Testis (tissue), 3 donors: Measurements from ENCODE around the gene ALG2. TPM values are rescaled to one million over a fixed set of nuclear protein-coding genes. Genes with fewer than 3 reads are reported as not detected.
"Not testable (repeated sequence)": the region's sequence is repeated elsewhere in the genome, so short reads cannot be mapped to it uniquely, and the experiment has no call there.

Experiments used
- DNase-seq: peaks from one replicate; pipeline ENCODE4 v3.0.0-alpha.2; 2019
- H3K27ac ChIP-seq, 2 donors: fragments of 200-600 bp; sonication (generic); one replicate each; pipeline ENCODE4 v1.5.1; 2019
- H3K27me3 ChIP-seq: fragments of 200-600 bp; sonication (generic); one replicate; pipeline ENCODE4 v1.5.1; 2019
- H3K36me3 ChIP-seq: fragments of 200-600 bp; sonication (generic); one replicate; pipeline ENCODE4 v1.5.1; 2017; ENCODE audit warnings: low read depth; ENCODE audit errors: missing control alignments
- H3K4me1 ChIP-seq: fragments of 200-600 bp; sonication (generic); one replicate; pipeline ENCODE4 v1.5.1; 2019
- H3K4me3 ChIP-seq, 2 donors: fragments of 200-600 bp; sonication (generic); one replicate each; pipeline ENCODE4 v1.5.1; 2017 to 2019
- H3K9me3 ChIP-seq: fragments of 200-600 bp; sonication (generic); one replicate; pipeline ENCODE4 v1.5.1; 2017
- CTCF ChIP-seq, 3 experiments: fragments of 450-650 bp in 2 of 3; fragments of 200-600 bp in 1 of 3; sonication (generic) in 1 of 3; IDR thresholded peaks; one replicate each; pipeline ENCODE4 v1.5.1; 2016 to 2019; ENCODE audit warnings: antibody characterized with exemption in 3 of 3, mild to moderate bottlenecking in 2 of 3, moderate library complexity in 1 of 3
- POLR2A ChIP-seq: fragments of 450-650 bp; IDR thresholded peaks from one replicate; pipeline ENCODE4 v1.6.1; 2017; ENCODE audit warnings: antibody characterized with exemption, mild to moderate bottlenecking, moderate library complexity
- WGBS, 2 donors: methylation state at CpG; one replicate each; pipeline ENCODE4 v1.1.5; 2018; 5-methylcytosine and 5-hydroxymethylcytosine counted together
- intact Hi-C: fragments of 100-400 bp; cut with DNase I; formaldehyde crosslinking; loops from one replicate; pipeline ENCODE4 v1.15.1; 2023; ENCODE audit warnings: low total_unique reads
- polyA plus RNA-seq: library from polyadenylated mRNA; stranded (reverse); fragments of 350-450 nt; fragmentation: Illumina TruSeq; extraction: RNeasy Lipid Tissue Mini Kit (QIAGEN cat#74804); gene quantifications from one replicate; pipeline ENCODE4 v1.2.3, GENCODE V29; 2014; ENCODE audit warnings: low read depth, low replicate concordance; ENCODE audit not compliant: insufficient read depth
- total RNA-seq, 2 donors: library from RNA; depleted of rRNA; stranded (reverse); fragments of >200 nt; gene quantifications; one replicate each; pipeline ENCODE4 v1.2.3, GENCODE V29; 2016

ALG2 gene
- total and polyA plus RNA-seq, 3 donors from 2014 or later = 37.9 to 48.0 (median 46.7) TPM

GRCh38 chr9:99201603-99202002 lies 20.1 kb downstream of the ALG2 start:
- WGBS, 2 donors = 76 to 77% methylated on average over 4 to 5 of the region's 5 CpGs

GRCh38 chr9:99199938-99200539 lies 21.7 kb downstream of the ALG2 start:
- Histone ChIP-seq H3K36me3 (no peaks in the 10 kb centered on the region), H3K4me3 (no peak overlapping the region), H3K27ac (no peak overlapping the region), H3K9me3 (no peaks in the 10 kb centered on the region), H3K4me1 (no peaks in the 10 kb centered on the region), H3K27me3 (no peaks in the 10 kb centered on the region)
- TF ChIP-seq POLR2A = no peak
- TF ChIP-seq CTCF (IDR thresholded peaks at IDR 0.05) = no peak
- intact Hi-C loops = no loop called here
- 91 to 94% methylated on average over 8 of the region's 8 CpGs for WGBS, 2 donors
- DNase-seq = no peak

More at GRCh38 chr9:99201603-99202002, 20.1 kb downstream of the ALG2 start:
- no peak for DNase-seq
- TF ChIP-seq POLR2A (no peak), CTCF (IDR thresholded peaks at IDR 0.05) (no peak)
- H3K36me3 ChIP-seq = no peaks in the 10 kb centered on the region
- no peak overlapping the region for H3K27ac ChIP-seq
- H3K4me3 ChIP-seq = no peak overlapping the region
- no peaks in the 10 kb centered on the region for H3K27me3 ChIP-seq
- intact Hi-C loops = no loop called here
- H3K9me3 ChIP-seq = no peaks in the 10 kb centered on the region
- no peaks in the 10 kb centered on the region for H3K4me1 ChIP-seq

- Histone ChIP-seq H3K27me3 (no peaks in the 10 kb centered on the region), H3K9me3 (no peaks in the 10 kb centered on the region), H3K36me3 (no peaks in the 10 kb centered on the region), H3K27ac (no peak overlapping the region), H3K4me1 (no peaks in the 10 kb centered on the region), H3K4me3 (no peak overlapping the region)
- DNase-seq = no peak
- intact Hi-C loops = no loop called here
- TF ChIP-seq POLR2A = no peak
- TF ChIP-seq CTCF (IDR thresholded peaks at IDR 0.05) = no peak
- WGBS, 2 donors = 74 to 83% methylated on average over 5 to 9 of the region's 9 CpGs
Observed at GRCh38 chr9:99197987-99198386, 23.8 kb downstream of the ALG2 start.

- Histone ChIP-seq H3K9me3 (no peaks in the 10 kb centered on the region), H3K4me3 (no peak overlapping the region), H3K27ac (no peak overlapping the region), H3K36me3 (no peaks in the 10 kb centered on the region), H3K27me3 (no peaks in the 10 kb centered on the region), H3K4me1 (no peaks in the 10 kb centered on the region)
- no peak for DNase-seq
- WGBS, 2 donors = 94 to 100% methylated on average over 3 of the region's 3 CpGs
- intact Hi-C loops = no loop called here
- TF ChIP-seq POLR2A (no peak), CTCF (IDR thresholded peaks at IDR 0.05) (no peak)
Observed at GRCh38 chr9:99197124-99197630, 24.6 kb downstream of the ALG2 start.

GRCh38 chr9:99196484-99196883 lies 25.3 kb downstream of the ALG2 start:
- H3K4me3 ChIP-seq, H3K9me3 ChIP-seq, H3K36me3 ChIP-seq, H3K27me3 ChIP-seq, intact Hi-C loops, H3K27ac ChIP-seq, H3K4me1 ChIP-seq, DNase-seq: not testable (repeated sequence)
- 90 to 93% methylated on average over 5 of the region's 5 CpGs for WGBS, 2 donors
